Tibial nerve (tissue), 4 donors: Measurements from ENCODE around the gene NLRP9. TPM values are rescaled to one million over a fixed set of nuclear protein-coding genes. Genes with fewer than 3 reads are reported as not detected.
A peak's percentile ranks its signal among the peaks of the same experiment; 100 is the strongest.

Experiments
- DNase-seq, 2 donors: peaks; one replicate each; pipeline ENCODE4 v3.0.0-alpha.2; 2019; ENCODE audit warnings: low spot score in 2 of 2
- H3K27ac ChIP-seq, 4 donors: fragments of 200-600 bp; sonication (generic) in 3 of 4; one replicate each; pipeline ENCODE4 v1.5.1; 2017 to 2019; ENCODE audit warnings: mild to moderate bottlenecking in 1 of 4
- H3K27me3 ChIP-seq, 2 donors: fragments of 200-600 bp; sonication (generic) in 1 of 2; one replicate each; pipeline versions ENCODE4 v1.5.1 to v1.6.0; 2017 to 2019
- H3K36me3 ChIP-seq, 3 donors: fragments of 200-600 bp; sonication (generic); one replicate each; pipeline ENCODE4 v1.5.1; 2018 to 2019
- H3K4me1 ChIP-seq, 4 donors: fragments of 200-600 bp; sonication (generic) in 3 of 4; one replicate each; pipeline ENCODE4 v1.5.1; 2017 to 2019
- H3K4me3 ChIP-seq, 4 donors: fragments of 200-600 bp; sonication (generic) in 3 of 4; one replicate each; pipeline ENCODE4 v1.5.1; 2017 to 2019; ENCODE audit warnings: mild to moderate bottlenecking in 1 of 4, moderate library complexity in 1 of 4
- H3K9me3 ChIP-seq, 4 donors: fragments of 200-600 bp; sonication (generic) in 3 of 4; one replicate each; pipeline ENCODE4 v1.5.1; 2017 to 2019
- EP300 ChIP-seq, 2 donors: sonication (generic); formaldehyde crosslinking; IDR thresholded peaks; one replicate each; pipeline ENCODE4 v1.6.1; 2017; ENCODE audit warnings: antibody characterized with exemption in 2 of 2, mild to moderate bottlenecking in 1 of 2
- POLR2A ChIP-seq, 2 donors: fragments of 450-650 bp; IDR thresholded peaks; one replicate each; pipeline ENCODE4 v1.6.1; 2017; ENCODE audit warnings: antibody characterized with exemption in 2 of 2, mild to moderate bottlenecking in 2 of 2, moderate library complexity in 2 of 2
- WGBS, 2 donors: methylation state at CpG; one replicate each; pipeline ENCODE4 v1.1.5; 2018; 5-methylcytosine and 5-hydroxymethylcytosine counted together
- total RNA-seq, 4 donors: library from RNA; depleted of rRNA; stranded (reverse); fragments of >200 nt; gene quantifications; one replicate each; pipeline ENCODE4 v1.1.0, GENCODE V29; 2016
- TF ChIP-seq, protein P1 (sequence below), 5 experiments: fragments of 200-600 bp in 3 of 5; fragments of 450-650 bp in 2 of 5; sonication (generic) in 3 of 5; IDR thresholded peaks; one replicate each; pipeline ENCODE4 v1.5.1; 2016 to 2019; ENCODE audit warnings: antibody characterized with exemption in 5 of 5, mild to moderate bottlenecking in 3 of 5, moderate library complexity in 2 of 5

The NLRP9 gene
- total RNA-seq, 4 donors from 2014 or later = not detected

GRCh38 chr19:55674841-55675660 lies 63.2 kb downstream of the NLRP9 start, which contains the start of gene EPN1:
Gene EPN1, plus strand, starts transcription at chr19:55675226. Its CDS starts 3,402 bp downstream, at chr19:55678628.
- peaks cover 0 to 58% (median 32%) of the 10 kb centered on the region in 3 donors for H3K36me3 ChIP-seq

GRCh38 chr19:55674459-55674840 lies 63.8 kb downstream of the NLRP9 start:
- Histone ChIP-seq H3K27me3 (no peaks in the 10 kb centered on the region), H3K4me3 (peak overlapping the region; percentile 70 to 90 (median 80)), H3K9me3 (no peaks in the 10 kb centered on the region), H3K27ac (peak overlapping the region in 3 of 4 donors; percentile 89 to 94 (median 92)), H3K4me1 (peaks cover 0 to 64% (median 33%) of the 10 kb centered on the region in 4 donors), H3K36me3 (peaks cover 0 to 58% (median 33%) of the 10 kb centered on the region in 3 donors)
- WGBS, 2 donors = 19 to 21% methylated on average over 15 to 17 of the region's 17 CpGs
- TF ChIP-seq EP300 (IDR thresholded peaks at IDR 0.05) (no peak), POLR2A (IDR thresholded peaks at IDR 0.05) (no peak)
- TF ChIP-seq, protein P1, sequence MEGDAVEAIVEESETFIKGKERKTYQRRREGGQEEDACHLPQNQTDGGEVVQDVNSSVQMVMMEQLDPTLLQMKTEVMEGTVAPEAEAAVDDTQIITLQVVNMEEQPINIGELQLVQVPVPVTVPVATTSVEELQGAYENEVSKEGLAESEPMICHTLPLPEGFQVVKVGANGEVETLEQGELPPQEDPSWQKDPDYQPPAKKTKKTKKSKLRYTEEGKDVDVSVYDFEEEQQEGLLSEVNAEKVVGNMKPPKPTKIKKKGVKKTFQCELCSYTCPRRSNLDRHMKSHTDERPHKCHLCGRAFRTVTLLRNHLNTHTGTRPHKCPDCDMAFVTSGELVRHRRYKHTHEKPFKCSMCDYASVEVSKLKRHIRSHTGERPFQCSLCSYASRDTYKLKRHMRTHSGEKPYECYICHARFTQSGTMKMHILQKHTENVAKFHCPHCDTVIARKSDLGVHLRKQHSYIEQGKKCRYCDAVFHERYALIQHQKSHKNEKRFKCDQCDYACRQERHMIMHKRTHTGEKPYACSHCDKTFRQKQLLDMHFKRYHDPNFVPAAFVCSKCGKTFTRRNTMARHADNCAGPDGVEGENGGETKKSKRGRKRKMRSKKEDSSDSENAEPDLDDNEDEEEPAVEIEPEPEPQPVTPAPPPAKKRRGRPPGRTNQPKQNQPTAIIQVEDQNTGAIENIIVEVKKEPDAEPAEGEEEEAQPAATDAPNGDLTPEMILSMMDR (IDR thresholded peaks at IDR 0.05) = no peak
- no peak for DNase-seq

More at GRCh38 chr19:55674841-55675660, 63.2 kb downstream of the NLRP9 start, which contains the start of gene EPN1:
- peak; percentile 89 for DNase-seq
- peaks cover 0 to 70% (median 36%) of the 10 kb centered on the region in 4 donors for H3K4me1 ChIP-seq
- H3K27ac ChIP-seq = peak within 1 kb of the TSS; percentile 22 to 94 (median 90)
- H3K4me3 ChIP-seq = peak within 1 kb of the TSS; percentile 70 to 90 (median 80)
- no peaks in the 10 kb centered on the region for H3K27me3 ChIP-seq
- TF ChIP-seq POLR2A (IDR thresholded peaks at IDR 0.05) (peak in 1 of 2 donors; percentile 47), EP300 (IDR thresholded peaks at IDR 0.05) (peak; percentile 78 to 94)
- TF ChIP-seq, protein P1 (IDR thresholded peaks at IDR 0.05) = peak in 1 of 5 experiments; percentile 34
- H3K9me3 ChIP-seq = no peaks in the 10 kb centered on the region
- WGBS, 2 donors = 0 to 1% methylated on average over 14 to 34 of the region's 101 CpGs

GRCh38 chr19:55673889-55674288 lies 64.3 kb downstream of the NLRP9 start:
- no peak for TF ChIP-seq POLR2A (IDR thresholded peaks at IDR 0.05)
- TF ChIP-seq, protein P1 (IDR thresholded peaks at IDR 0.05) = no peak
- no peak for TF ChIP-seq EP300 (IDR thresholded peaks at IDR 0.05)
- Histone ChIP-seq H3K9me3 (no peaks in the 10 kb centered on the region), H3K4me3 (no peak overlapping the region), H3K4me1 (peaks cover 0 to 58% (median 31%) of the 10 kb centered on the region in 4 donors), H3K27ac (peak overlapping the region in 3 of 4 donors; percentile 89 to 94 (median 92)), H3K36me3 (peaks cover under 1 to 58% (median 33%) of the 10 kb centered on the region in 3 donors), H3K27me3 (no peaks in the 10 kb centered on the region)
- DNase-seq = no peak
- WGBS, 2 donors = 71 to 73% methylated on average over 15 of the region's 15 CpGs

DNA sequence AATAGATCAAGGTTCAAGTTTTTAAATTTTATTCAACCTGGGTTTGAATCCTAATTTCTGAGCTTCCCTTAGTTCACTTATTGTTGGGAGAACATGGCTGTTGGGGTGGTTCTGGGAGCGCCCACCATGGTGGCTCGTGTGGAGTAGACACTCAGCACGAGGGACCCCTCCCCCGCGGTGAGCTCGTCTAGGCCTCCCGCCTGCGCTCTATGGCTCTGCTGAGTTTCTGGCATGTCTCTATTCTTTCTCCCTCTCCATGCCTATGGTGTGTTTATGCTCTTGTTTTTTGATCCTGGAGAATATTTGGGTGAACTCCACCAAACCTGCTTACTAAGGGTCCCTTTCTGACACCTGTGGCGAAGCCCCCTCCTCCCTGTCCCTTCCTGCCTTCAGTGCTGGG lies 64.7 kb downstream of the NLRP9 start:
- no peak overlapping the region for H3K4me3 ChIP-seq
- no peak overlapping the region for H3K27ac ChIP-seq
- H3K9me3 ChIP-seq = no peaks in the 10 kb centered on the region
- H3K27me3 ChIP-seq = no peaks in the 10 kb centered on the region
- H3K36me3 ChIP-seq = peaks cover 5 to 58% (median 33%) of the 10 kb centered on the region in 3 donors
- H3K4me1 ChIP-seq = peaks cover 0 to 54% (median 28%) of the 10 kb centered on the region in 4 donors
- no peak for DNase-seq
- TF ChIP-seq POLR2A (IDR thresholded peaks at IDR 0.05) = no peak
- no peak for TF ChIP-seq EP300 (IDR thresholded peaks at IDR 0.05)
- WGBS, 2 donors = 74 to 75% methylated on average over 9 of the region's 9 CpGs

- no peak for DNase-seq
- Histone ChIP-seq H3K27me3 (no peaks in the 10 kb centered on the region), H3K4me1 (peaks cover 0 to 43% (median 24%) of the 10 kb centered on the region in 4 donors), H3K36me3 (peaks cover 6 to 58% (median 34%) of the 10 kb centered on the region in 3 donors), H3K4me3 (no peak overlapping the region), H3K9me3 (no peaks in the 10 kb centered on the region), H3K27ac (no peak overlapping the region)
- WGBS, 2 donors = 86% methylated on average over 5 of the region's 5 CpGs
- TF ChIP-seq POLR2A (IDR thresholded peaks at IDR 0.05) = no peak
- TF ChIP-seq EP300 (IDR thresholded peaks at IDR 0.05) = no peak
- TF ChIP-seq, protein P1 (IDR thresholded peaks at IDR 0.05) = no peak
These were observed 65.8 kb downstream of the NLRP9 start for GRCh38 chr19:55672418-55672817.
